Naive thymus-derived CD8-positive, alpha-beta T cell (primary cell): ENCODE data around the gene UNC80. TPM values are rescaled to one million over a fixed set of nuclear protein-coding genes. Genes with fewer than 3 reads are reported as not detected.

ENCODE experiments used
- ATAC-seq, 2 donors: fragments of 150-1000 bp; cut with Tn5 transposase in 1 of 2; sonication (Bioruptor Pico), chemical (Tn5 transposase) in 1 of 2; 1 replicate in 1 of 2; 2 replicates in 1 of 2; pipeline ENCODE4 v1.10.0; 2021; ENCODE audit warnings: mild to moderate bottlenecking in 2 of 2, moderate library complexity in 2 of 2
- POLR2A ChIA-PET: fragments of 350-600 bp; sonication (Branson Sonifier 250); formaldehyde crosslinking; loops from one replicate; lab custom pipeline; 2021; ENCODE audit warnings: antibody characterized with exemption; lab: Charles Lee
- DNase-seq, 10 donors: peaks; one replicate each; pipeline versions ENCODE4 v3.0.0 to v3.0.0-alpha.2; 2020 to 2022
- H3K27ac Mint-ChIP-seq, 10 donors: one replicate each; pipeline ENCODE4 v1.8.0; 2020 to 2022; ENCODE audit warnings: mild to moderate bottlenecking in 10 of 10, mixed read lengths in 10 of 10, moderate library complexity in 4 of 10, inconsistent platforms in 1 of 10
- H3K27me3 Mint-ChIP-seq, 5 donors: one replicate each; pipeline ENCODE4 v1.8.0; 2021 to 2022; ENCODE audit warnings: mixed read lengths in 5 of 5
- H3K36me3 Mint-ChIP-seq, 3 donors: one replicate each; pipeline ENCODE4 v1.8.0; 2020 to 2022; ENCODE audit warnings: mixed read lengths in 3 of 3, mild to moderate bottlenecking in 2 of 3, inconsistent platforms in 1 of 3
- H3K4me1 Mint-ChIP-seq, 4 donors: one replicate each; pipeline ENCODE4 v1.8.0; 2021 to 2022; ENCODE audit warnings: mixed read lengths in 4 of 4
- H3K4me3 Mint-ChIP-seq, 10 donors: one replicate each; pipeline ENCODE4 v1.8.0; 2020 to 2022; ENCODE audit warnings: mild to moderate bottlenecking in 10 of 10, mixed read lengths in 10 of 10, moderate library complexity in 6 of 10, inconsistent platforms in 1 of 10
- H3K9me3 Mint-ChIP-seq, 9 donors: one replicate each; pipeline ENCODE4 v1.8.0; 2020 to 2022; ENCODE audit warnings: mixed read lengths in 9 of 9, mild to moderate bottlenecking in 3 of 9, inconsistent platforms in 1 of 9, moderate library complexity in 1 of 9
- polyA plus RNA-seq, 3 donors: library from polyadenylated mRNA; unstranded; fragments of 300-500 nt; fragmentation: Illumina TruSeq; gene quantifications; one replicate each; pipeline ENCODE4 v1.2.3, GENCODE V29; 2021
- total RNA-seq, 8 experiments: library from RNA in 2 of 8; stranded (reverse) in 2 of 8; gene quantifications; one replicate each; pipeline ENCODE4 v1.2.3 and lab custom pipeline; 2021 to 2026

UNC80 gene
- total and polyA plus RNA-seq, 5 experiments from 2014 or later: not detected

DNA sequence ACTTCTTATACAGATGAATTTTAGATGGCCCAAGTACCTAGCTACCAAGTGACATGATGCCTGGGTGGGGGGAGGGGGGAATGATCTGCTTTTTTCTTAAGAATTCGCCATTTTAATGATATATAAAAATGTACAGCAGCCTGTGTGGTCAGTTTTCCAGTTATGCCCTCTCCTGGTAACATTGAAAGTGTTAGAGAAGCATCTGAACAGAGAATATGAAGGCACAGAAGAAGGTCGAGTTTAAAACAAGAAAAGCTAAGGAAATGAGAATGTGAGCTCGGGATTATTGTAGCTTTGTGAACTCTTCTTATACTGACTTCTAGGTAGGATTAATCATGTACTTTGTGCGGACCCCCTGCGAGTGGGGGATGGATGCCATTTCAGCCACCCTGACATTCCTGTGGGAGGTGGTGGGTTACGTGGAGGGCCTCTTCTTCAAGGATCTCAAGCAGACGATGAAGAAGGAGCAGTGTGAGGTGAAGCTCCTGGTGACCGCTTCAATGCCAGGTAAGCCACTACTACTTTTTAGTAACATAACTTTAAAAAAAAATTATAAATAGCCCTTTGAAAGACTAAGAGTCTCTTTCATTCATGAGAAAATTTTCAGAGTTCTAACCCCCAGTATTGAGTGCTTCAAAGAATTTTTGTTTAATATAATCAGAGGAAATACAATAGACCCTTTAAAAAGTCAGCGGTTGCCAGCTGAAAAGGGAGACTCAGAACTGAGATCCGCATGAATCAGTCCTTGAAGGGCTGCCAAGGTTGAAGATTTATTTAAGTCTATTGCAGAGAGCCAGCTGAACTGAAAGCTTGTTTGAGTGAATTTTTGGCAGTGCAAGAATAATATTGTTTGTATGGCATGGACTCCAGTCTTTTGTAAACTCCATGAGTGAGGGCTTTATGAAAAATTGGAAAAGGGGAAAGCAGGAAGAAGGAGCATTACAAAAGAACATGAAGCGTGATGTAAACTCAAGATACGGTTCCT is 162.2 kb downstream of the UNC80 start:
- no peak for DNase-seq
- H3K27me3 Mint-ChIP-seq: peaks cover 2 to 17% (median 6%) of the 10 kb centered on the region in 5 donors
- H3K9me3 Mint-ChIP-seq: no peaks in the 10 kb centered on the region
- H3K27ac Mint-ChIP-seq: no peak overlapping the region
- no peaks in the 10 kb centered on the region for H3K36me3 Mint-ChIP-seq
- POLR2A ChIA-PET: no interaction called here
- no peaks in the 10 kb centered on the region for H3K4me1 Mint-ChIP-seq
- ATAC-seq: no peak
- H3K4me3 Mint-ChIP-seq: no peak overlapping the region

DNA sequence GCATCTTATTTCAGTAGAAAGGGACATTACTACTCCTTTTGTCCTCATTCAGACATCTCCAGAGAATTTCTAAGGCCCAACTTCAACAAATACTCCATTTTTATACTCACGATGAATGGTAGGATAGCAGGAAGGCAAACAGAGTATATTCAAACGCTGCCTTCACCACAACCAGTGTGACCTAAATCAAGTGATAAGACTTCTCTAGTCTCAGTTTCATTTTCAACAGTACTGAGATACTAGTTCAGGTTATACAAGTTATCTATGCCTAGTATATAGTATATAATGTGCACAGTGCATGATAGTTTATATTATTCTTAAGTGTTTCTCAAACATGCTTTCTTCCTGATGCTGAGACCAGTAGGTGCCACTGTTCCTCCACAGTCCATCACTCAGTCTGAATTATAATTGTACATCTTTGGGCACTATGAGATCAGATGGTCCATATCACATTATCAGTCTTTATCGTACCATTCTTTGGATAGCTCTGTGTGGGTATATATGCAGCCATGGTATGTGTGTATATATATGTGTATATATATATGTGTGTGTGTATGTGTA is 164.6 kb downstream of the UNC80 start:
- ATAC-seq: no peak
- no peaks in the 10 kb centered on the region for H3K4me1 Mint-ChIP-seq
- POLR2A ChIA-PET: no interaction called here
- H3K27ac Mint-ChIP-seq: no peak overlapping the region
- H3K36me3 Mint-ChIP-seq: no peaks in the 10 kb centered on the region
- H3K27me3 Mint-ChIP-seq: peaks cover 2 to 36% (median 12%) of the 10 kb centered on the region in 5 donors
- H3K9me3 Mint-ChIP-seq: no peaks in the 10 kb centered on the region
- DNase-seq: no peak
- no peak overlapping the region for H3K4me3 Mint-ChIP-seq

DNA sequence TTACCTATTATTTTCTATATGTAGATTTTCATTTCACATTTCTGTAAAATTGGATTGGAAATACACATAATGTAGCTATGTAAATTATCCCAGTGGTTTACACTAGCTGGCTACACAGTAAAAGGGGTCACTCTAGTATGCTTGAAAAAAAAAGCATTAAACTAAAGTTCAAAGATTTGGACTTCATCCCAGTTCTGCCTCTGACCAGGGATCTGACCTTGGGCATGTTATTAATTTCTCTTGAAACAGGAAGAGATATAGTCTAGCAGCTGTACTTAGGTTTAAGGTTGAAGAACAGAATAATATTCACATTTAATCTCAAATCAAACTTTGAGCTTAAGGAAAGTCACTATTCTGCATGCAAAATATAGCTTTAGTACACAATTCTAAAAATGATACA is 166.3 kb downstream of the UNC80 start:
- POLR2A ChIA-PET: no interaction called here
- Mint-ChIP-seq H3K4me1 (no peaks in the 10 kb centered on the region), H3K4me3 (no peak overlapping the region), H3K9me3 (no peaks in the 10 kb centered on the region), H3K27me3 (peaks cover 0 to 26% (median 13%) of the 10 kb centered on the region in 5 donors), H3K27ac (no peak overlapping the region), H3K36me3 (no peaks in the 10 kb centered on the region)
- no peak for DNase-seq
- no peak for ATAC-seq

DNA sequence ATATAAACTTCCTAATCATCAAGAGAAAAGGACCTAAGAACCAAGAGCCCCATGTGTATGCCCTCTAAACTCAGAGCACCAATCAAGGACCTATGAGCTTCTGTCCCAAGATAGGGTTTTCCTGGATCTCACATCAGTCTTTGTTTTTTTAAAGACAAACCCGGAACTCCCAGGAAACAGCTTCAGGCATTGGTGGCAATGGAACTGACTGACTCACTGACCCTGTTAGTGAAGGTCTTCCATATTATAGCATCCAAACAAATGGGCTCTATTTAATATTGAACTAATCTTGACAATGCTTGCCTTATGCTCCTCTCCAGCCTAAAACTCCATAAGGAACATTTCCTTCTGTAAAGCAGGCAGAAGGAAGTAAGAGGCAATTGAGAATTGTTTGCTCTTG is 167.3 kb downstream of the UNC80 start:
- no peak for ATAC-seq
- POLR2A ChIA-PET: no interaction called here
- no peak overlapping the region for H3K4me3 Mint-ChIP-seq
- H3K27ac Mint-ChIP-seq: no peak overlapping the region
- peaks cover 0 to 5% (median 0%) of the 10 kb centered on the region in 9 donors for H3K9me3 Mint-ChIP-seq
- H3K27me3 Mint-ChIP-seq: peaks cover 0 to 26% (median 10%) of the 10 kb centered on the region in 5 donors
- H3K4me1 Mint-ChIP-seq: no peaks in the 10 kb centered on the region
- H3K36me3 Mint-ChIP-seq: peaks cover 0 to under 1% (median 0%) of the 10 kb centered on the region in 3 donors
- DNase-seq: no peak

DNA sequence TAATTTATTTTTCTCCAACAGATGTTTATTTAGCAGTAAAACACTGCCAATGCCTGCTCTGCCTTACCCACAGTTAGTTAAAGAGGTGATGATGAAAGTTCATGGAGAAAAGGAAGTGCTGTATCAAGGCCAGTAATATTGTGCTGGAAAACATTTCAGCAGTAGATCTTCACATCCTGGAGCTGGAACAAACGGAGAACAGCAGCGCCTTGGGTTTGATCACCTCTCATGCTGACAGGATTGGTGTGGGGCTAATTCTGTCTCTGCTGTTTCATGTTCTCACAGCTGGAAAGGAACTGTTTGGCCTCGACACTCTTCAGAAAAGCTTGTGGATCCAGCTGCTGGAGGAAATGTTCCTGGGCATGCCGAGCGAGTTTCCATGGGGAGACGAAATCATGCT is 169.3 kb downstream of the UNC80 start:
- Mint-ChIP-seq H3K27me3 (peaks cover 0 to 26% (median 10%) of the 10 kb centered on the region in 5 donors), H3K27ac (no peak overlapping the region), H3K4me3 (no peak overlapping the region), H3K36me3 (peaks cover 0 to 4% (median 0%) of the 10 kb centered on the region in 3 donors), H3K9me3 (peaks cover 0 to 10% (median 0%) of the 10 kb centered on the region in 9 donors), H3K4me1 (no peaks in the 10 kb centered on the region)
- ATAC-seq (no peak), DNase-seq (no peak)
- POLR2A ChIA-PET: no interaction called here

DNA sequence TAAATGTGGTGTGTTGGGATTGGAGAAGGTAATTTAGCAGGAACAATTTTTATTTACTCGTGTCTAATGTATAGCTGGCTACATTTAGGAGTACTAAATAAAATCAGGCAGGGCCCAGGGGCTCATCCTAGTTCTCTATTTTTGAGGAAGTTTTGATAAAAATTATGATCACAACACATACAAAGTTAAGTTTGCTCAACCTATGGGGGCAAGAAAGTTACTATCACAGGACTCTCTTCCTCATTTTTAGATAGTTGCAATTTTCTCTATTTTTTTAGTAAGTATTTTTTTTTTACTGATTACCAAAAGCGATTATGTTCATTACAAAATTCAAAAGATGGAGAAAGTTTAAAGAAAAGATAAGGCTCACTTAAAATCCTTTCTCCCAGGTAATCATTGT is 170.8 kb downstream of the UNC80 start:
- Mint-ChIP-seq H3K36me3 (peaks cover 0 to 4% (median 0%) of the 10 kb centered on the region in 3 donors), H3K27me3 (peaks cover 0 to 26% (median 13%) of the 10 kb centered on the region in 5 donors), H3K4me3 (no peak overlapping the region), H3K9me3 (peaks cover 0 to 10% (median 0%) of the 10 kb centered on the region in 9 donors), H3K27ac (no peak overlapping the region), H3K4me1 (no peaks in the 10 kb centered on the region)
- POLR2A ChIA-PET: no interaction called here
- ATAC-seq: no peak
- DNase-seq: no peak

DNA sequence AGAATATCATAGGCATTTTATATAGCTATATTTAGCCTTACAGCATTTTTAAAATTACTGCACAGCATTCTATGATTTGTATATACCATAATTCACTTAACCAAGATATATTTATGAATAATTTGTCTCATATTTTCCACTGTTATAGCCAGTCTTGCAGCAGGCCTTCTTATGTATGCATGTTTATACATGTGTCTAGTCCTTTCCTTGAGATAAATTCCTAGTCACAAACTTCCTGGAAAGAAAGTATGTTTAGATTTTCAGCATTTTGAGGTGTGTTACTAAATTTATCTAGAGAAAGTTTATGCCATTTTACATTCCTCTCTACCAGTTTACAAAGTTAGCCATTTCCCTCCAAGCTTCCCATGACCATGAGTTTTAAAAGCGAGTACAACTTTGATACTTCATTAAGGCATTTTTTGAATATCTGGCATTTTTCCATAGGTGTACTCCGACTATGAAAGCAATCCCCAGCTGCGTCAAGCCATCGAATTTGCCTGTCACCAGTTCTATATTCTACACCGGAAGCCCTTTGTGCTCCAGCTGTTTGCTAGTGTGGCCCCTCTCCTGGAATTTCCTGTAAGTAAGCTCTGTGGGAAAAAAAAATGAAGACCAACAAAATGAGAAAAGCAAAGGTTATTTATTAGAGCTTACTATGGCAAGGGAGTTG is 171.4 kb downstream of the UNC80 start:
- peaks cover 0 to 4% (median 0%) of the 10 kb centered on the region in 3 donors for H3K36me3 Mint-ChIP-seq
- no peak overlapping the region for H3K27ac Mint-ChIP-seq
- ATAC-seq: no peak
- no peak for DNase-seq
- POLR2A ChIA-PET: no interaction called here
- H3K4me1 Mint-ChIP-seq: no peaks in the 10 kb centered on the region
- H3K27me3 Mint-ChIP-seq: peaks cover 0 to 26% (median 13%) of the 10 kb centered on the region in 5 donors
- peaks cover 0 to 10% (median 0%) of the 10 kb centered on the region in 9 donors for H3K9me3 Mint-ChIP-seq
- no peak overlapping the region for H3K4me3 Mint-ChIP-seq

DNA sequence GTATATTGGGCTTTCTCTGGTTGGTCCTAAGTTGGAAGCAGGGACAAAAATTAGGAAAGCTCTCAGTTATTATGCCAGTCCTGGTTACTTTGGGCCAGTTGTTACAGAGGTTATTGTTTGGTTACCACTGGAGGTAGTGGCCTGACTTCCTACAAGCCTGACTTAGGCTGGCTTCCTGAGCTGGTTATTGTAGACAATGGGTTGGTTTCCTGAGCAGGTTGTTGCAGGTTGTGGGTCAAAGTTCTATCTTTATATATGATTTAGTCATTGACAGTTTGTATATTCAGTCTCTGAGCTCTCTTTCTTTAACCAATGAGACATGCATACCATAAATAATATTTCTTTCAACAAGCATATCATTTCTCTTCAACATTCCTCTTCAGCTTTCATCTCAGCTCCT is 172.1 kb downstream of the UNC80 start:
- no peak overlapping the region for H3K27ac Mint-ChIP-seq
- H3K9me3 Mint-ChIP-seq: peaks cover 0 to 10% (median 0%) of the 10 kb centered on the region in 9 donors
- H3K4me1 Mint-ChIP-seq: no peaks in the 10 kb centered on the region
- POLR2A ChIA-PET: no interaction called here
- H3K36me3 Mint-ChIP-seq: peaks cover 0 to 4% (median 0%) of the 10 kb centered on the region in 3 donors
- no peak overlapping the region for H3K4me3 Mint-ChIP-seq
- peaks cover 0 to 26% (median 9%) of the 10 kb centered on the region in 5 donors for H3K27me3 Mint-ChIP-seq
- DNase-seq: no peak
- ATAC-seq: no peak

DNA sequence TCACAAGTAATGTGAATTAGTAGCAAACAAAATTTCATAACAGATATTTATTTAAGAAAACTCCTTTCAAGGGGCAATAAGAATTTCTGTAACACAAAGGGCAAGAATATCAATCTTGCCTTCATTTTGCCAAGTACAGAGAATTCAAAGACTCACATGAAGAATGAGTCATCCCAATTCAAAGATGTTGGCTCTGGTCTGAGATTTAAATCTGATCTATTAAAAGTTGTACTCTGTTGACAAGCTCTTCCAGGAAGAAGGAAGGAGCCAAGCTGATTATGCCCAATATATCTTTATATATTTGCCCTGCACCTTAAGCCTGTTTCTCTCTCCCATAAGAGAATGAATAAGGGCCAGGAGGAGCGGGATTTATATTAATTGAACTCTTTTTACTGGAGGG is 174.9 kb downstream of the UNC80 start:
- DNase-seq (no peak), ATAC-seq (no peak)
- Mint-ChIP-seq H3K4me3 (no peak overlapping the region), H3K27ac (no peak overlapping the region), H3K9me3 (peaks cover 0 to 10% (median 0%) of the 10 kb centered on the region in 9 donors), H3K4me1 (no peaks in the 10 kb centered on the region), H3K36me3 (peaks cover 0 to 4% (median 2%) of the 10 kb centered on the region in 3 donors), H3K27me3 (peaks cover 1 to 9% (median 5%) of the 10 kb centered on the region in 5 donors)
- POLR2A ChIA-PET: no interaction called here

DNA sequence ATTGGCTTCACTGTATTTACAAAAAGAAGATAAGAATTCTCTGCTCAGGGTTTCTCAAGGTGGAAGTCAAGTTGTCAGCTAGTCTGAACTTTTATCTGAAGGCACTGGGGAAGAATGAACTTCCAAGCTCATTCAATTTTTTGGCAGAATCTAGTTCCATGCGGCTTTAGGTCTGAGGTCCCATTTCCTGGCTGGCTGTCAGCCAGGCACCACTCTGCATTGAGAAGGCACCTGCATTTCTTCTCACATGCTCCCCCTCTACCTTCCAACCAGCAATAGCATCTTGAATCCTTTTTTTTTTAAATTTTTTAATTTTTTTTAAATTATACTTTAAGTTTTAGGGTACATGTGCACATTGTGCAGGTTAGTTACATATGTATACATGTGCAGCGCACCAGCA is 184.6 kb downstream of the UNC80 start:
- peaks cover 0 to 7% (median 3%) of the 10 kb centered on the region in 3 donors for H3K36me3 Mint-ChIP-seq
- peaks cover 0 to 9% (median 0%) of the 10 kb centered on the region in 9 donors for H3K9me3 Mint-ChIP-seq
- H3K4me1 Mint-ChIP-seq: peaks cover 0 to 2% (median 0%) of the 10 kb centered on the region in 4 donors
- peaks cover 5 to 15% (median 12%) of the 10 kb centered on the region in 5 donors for H3K27me3 Mint-ChIP-seq
- DNase-seq (no peak), ATAC-seq (no peak)
- H3K27ac Mint-ChIP-seq: no peak overlapping the region
- no peak overlapping the region for H3K4me3 Mint-ChIP-seq
- POLR2A ChIA-PET: interaction anchor here (0.6 kb wide), 1 partner anchor 33 kb away, joined by 3 read pairs; no protein-coding TSS in a partner anchor

DNA sequence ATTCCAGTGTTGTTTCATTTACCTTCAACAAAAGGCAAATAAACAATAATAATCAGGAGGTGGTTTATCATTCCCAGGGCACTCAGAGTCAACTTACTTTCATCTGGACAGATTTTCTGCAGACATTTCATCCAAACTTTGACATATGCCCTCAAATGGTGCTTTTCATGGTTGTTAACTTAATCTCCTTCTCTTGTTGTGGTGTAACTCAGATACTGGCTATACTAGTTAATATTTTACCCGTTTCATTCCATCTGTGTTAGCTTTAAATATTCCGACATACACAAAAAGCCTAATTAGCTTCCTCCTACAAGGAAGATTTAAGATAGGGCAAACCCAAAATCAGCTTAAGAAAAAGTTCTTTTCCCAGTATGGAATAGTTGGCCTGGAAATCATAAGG is 186.4 kb downstream of the UNC80 start:
- DNase-seq: no peak
- Mint-ChIP-seq H3K4me1 (peaks cover 0 to 2% (median 0%) of the 10 kb centered on the region in 4 donors), H3K27ac (no peak overlapping the region), H3K9me3 (no peaks in the 10 kb centered on the region), H3K36me3 (no peaks in the 10 kb centered on the region), H3K27me3 (peaks cover 0 to 3% (median 1%) of the 10 kb centered on the region in 5 donors), H3K4me3 (no peak overlapping the region)
- POLR2A ChIA-PET: no interaction called here
- no peak for ATAC-seq

DNA sequence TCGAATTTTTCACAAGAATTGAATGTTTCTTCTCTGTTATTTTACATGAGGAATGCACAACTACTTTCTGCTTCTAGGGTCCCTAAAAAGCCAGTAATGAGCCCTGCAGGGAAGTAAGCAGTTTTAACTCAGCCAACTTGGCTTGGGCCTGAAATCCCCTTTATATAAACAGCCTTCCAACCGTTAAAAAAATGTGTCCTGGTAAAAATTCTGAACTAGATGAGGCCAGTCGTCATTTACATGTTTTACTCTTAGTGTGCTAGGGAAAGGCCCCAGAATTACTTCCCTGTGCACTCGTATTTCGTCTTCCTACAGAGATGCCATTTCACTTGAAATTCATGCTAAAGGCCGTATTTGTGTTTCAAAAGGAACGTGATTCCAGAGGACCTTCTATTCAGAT is 188.4 kb downstream of the UNC80 start:
- DNase-seq: no peak
- H3K4me3 Mint-ChIP-seq: no peak overlapping the region
- H3K27me3 Mint-ChIP-seq: peaks cover 0 to 3% (median 0%) of the 10 kb centered on the region in 5 donors
- peaks cover 0 to 2% (median 0%) of the 10 kb centered on the region in 4 donors for H3K4me1 Mint-ChIP-seq
- H3K9me3 Mint-ChIP-seq: no peaks in the 10 kb centered on the region
- H3K36me3 Mint-ChIP-seq: no peaks in the 10 kb centered on the region
- POLR2A ChIA-PET: no interaction called here
- no peak for ATAC-seq
- no peak overlapping the region for H3K27ac Mint-ChIP-seq
